ENCODE results near the gene ZBTB32. TPM values are rescaled to one million over a fixed set of nuclear protein-coding genes. Genes with fewer than 3 reads are reported as not detected.

Gene ZBTB32
- total RNA-seq, 1 donor from 2014 or later = 57.1 TPM

GRCh38 chr19:35693835-35694599, 10.3 kb upstream of the ZBTB32 start:
- intact Hi-C loops (cut with micrococcal nuclease) = loop anchor here (1.0 to 10.0 kb wide), 6 partner anchors 23 to 237 kb away; partner anchors contain the start of genes APLP1 and TMEM147

GRCh38 chr19:35695895-35696422, 8.4 kb upstream of the ZBTB32 start:
- intact Hi-C loops (cut with micrococcal nuclease) = loop anchor here (10.0 kb wide), 1 partner anchor 169 kb away; the partner anchor contains the start of gene APLP1

- intact Hi-C loops (cut with micrococcal nuclease) = loop anchor here (10.0 kb wide), 1 partner anchor 168 kb away; the partner anchor contains the start of gene APLP1
These were observed 7.5 kb upstream of the ZBTB32 start for GRCh38 chr19:35696835-35697234.

GRCh38 chr19:35702223-35703012, 1.9 kb upstream of the ZBTB32 start:
- intact Hi-C loops (cut with micrococcal nuclease) = loop anchor here (1.0 to 5.0 kb wide), 3 partner anchors 11 to 350 kb away; partner anchors contain the start of genes THAP8 and WDR62

GRCh38 chr19:35703343-35703742, 1.0 kb upstream of the ZBTB32 start:
- intact Hi-C loops (cut with micrococcal nuclease) = loop anchor here (5.0 kb wide), 1 partner anchor 349 kb away; the partner anchor contains the start of genes THAP8 and WDR62

GRCh38 chr19:35708391-35708790, 4.0 kb downstream of the ZBTB32 start:
- intact Hi-C loops (cut with micrococcal nuclease) = no loop called here

GRCh38 chr19:35710784-35711723, 6.7 kb downstream of the ZBTB32 start:
- intact Hi-C loops (cut with micrococcal nuclease) = loop anchor here (5.0 to 10.0 kb wide), 2 partner anchors 191 to 404 kb away; partner anchors contain the start of genes HCST, NFKBID, OVOL3 and POLR2I

GRCh38 chr19:35712567-35713505, 8.5 kb downstream of the ZBTB32 start:
- intact Hi-C loops (cut with micrococcal nuclease) = loop anchor here (1.0 to 10.0 kb wide), 5 partner anchors 11 to 402 kb away; partner anchors contain the start of genes HCST, NFKBID, OVOL3 and POLR2I

GRCh38 chr19:35713506-35713850, 9.1 kb downstream of the ZBTB32 start:
- intact Hi-C loops (cut with micrococcal nuclease) = loop anchor here (1.0 to 10.0 kb wide), 5 partner anchors 11 to 401 kb away; partner anchors contain the start of genes HCST, NFKBID, OVOL3 and POLR2I

- intact Hi-C loops (cut with micrococcal nuclease) = loop anchor here (1.0 to 10.0 kb wide), 5 partner anchors 12 to 401 kb away; partner anchors contain the start of genes HCST, NFKBID, OVOL3 and POLR2I
These were observed 9.6 kb downstream of the ZBTB32 start for GRCh38 chr19:35713904-35714495.

GRCh38 chr19:35714601-35715354, 10.4 kb downstream of the ZBTB32 start:
- intact Hi-C loops (cut with micrococcal nuclease) = loop anchor here (5.0 to 10.0 kb wide), 3 partner anchors 167 to 400 kb away; partner anchors contain the start of genes HCST, NFKBID, OVOL3 and POLR2I

- intact Hi-C loops (cut with micrococcal nuclease) = loop anchor here (5.0 to 10.0 kb wide), 2 partner anchors 168 to 399 kb away; partner anchors contain the start of genes OVOL3, POLR2I, TBCB and TMEM147
These were observed 11.0 kb downstream of the ZBTB32 start for GRCh38 chr19:35715355-35715809.

- intact Hi-C loops (cut with micrococcal nuclease) = loop anchor here (2.0 to 10.0 kb wide), 3 partner anchors 29 to 399 kb away; partner anchors contain the start of genes OVOL3, POLR2I, PSENEN and TBCB
These were observed 11.8 kb downstream of the ZBTB32 start for GRCh38 chr19:35715981-35716800.

GRCh38 chr19:35716801-35717664, 12.7 kb downstream of the ZBTB32 start:
- intact Hi-C loops (cut with micrococcal nuclease) = loop anchor here (1.0 to 10.0 kb wide), 11 partner anchors 15 to 398 kb away; partner anchors contain the start of genes COX6B1, LIN37, OVOL3 and POLR2I

- intact Hi-C loops (cut with micrococcal nuclease) = loop anchor here (1.0 to 10.0 kb wide), 11 partner anchors 16 to 397 kb away; partner anchors contain the start of genes COX6B1, LIN37, OVOL3 and POLR2I
These were observed 13.4 kb downstream of the ZBTB32 start, which contains the start of gene KMT2B for GRCh38 chr19:35717665-35718344. Gene KMT2B (plus strand): TSS chr19:35718003. CDS start chr19:35718019, 16 bp downstream.
